Fibroblast of lung (primary cell): ENCODE measurements around the gene WDR27.

Source experiments
- CTCF ChIP-seq, 2 donors: IDR thresholded peaks in 1 of 2; conservative IDR thresholded peaks in 1 of 2; 1 replicate in 1 of 2; 2 replicates in 1 of 2; pipeline ENCODE4 v1.5.1; 2011 to 2012; ENCODE audit warnings: low read length in 2 of 2, control low read depth in 1 of 2, inconsistent platforms in 1 of 2, low read depth in 1 of 2, mild to moderate bottlenecking in 1 of 2
- EZH2 ChIP-seq: IDR thresholded peaks from 2 replicates; pipeline ENCODE4 v1.5.1; 2012; ENCODE audit warnings: low read length, control low read depth, mild to moderate bottlenecking; ENCODE audit errors: missing control alignments

DNA sequence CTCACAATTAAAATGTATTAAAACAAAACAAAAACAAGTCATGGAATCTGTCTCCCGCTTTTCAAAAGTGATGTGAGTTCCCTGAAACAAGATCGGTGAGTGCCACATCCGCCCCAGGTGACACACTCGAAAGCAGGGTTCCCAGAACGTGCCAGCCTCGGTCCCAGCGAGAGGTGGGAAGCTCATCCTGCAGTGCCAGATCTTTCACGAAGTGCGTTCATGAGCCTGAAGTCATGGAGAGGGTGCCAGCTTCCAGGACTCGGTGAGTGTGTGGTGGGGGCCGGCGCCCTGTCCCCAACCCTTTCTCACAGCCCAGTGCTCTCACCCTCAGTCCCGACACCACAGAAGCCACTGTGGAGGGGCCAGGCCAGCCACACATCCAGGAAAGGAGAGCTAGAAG, 127.4 kb downstream of the WDR27 start:
- TF ChIP-seq CTCF (conservative IDR thresholded peaks at IDR 0.05 in 1 of 2, IDR thresholded peaks at IDR 0.05 in 1 of 2; ENCODE audit: low read depth in 1 of 2, low read length in 2 of 2): no peak
- no peak for TF ChIP-seq EZH2
